Right cardiac atrium (tissue), 5 donors: Measurements from ENCODE around the gene DNAH10. TPM values are rescaled to one million over a fixed set of nuclear protein-coding genes. Genes with fewer than 3 reads are reported as not detected.

Experiments used
- ATAC-seq, 2 donors: fragments of 200-7000 bp; cut with Tn5 transposase; one replicate each; pipeline versions ENCODE4 v1.8.0 to v1.9.1; 2020; ENCODE audit warnings: moderate library complexity in 2 of 2, mild to moderate bottlenecking in 1 of 2
- DNase-seq, 3 donors: peaks; one replicate each; pipeline ENCODE4 v3.0.0-alpha.2; 2020
- H3K27ac ChIP-seq: one replicate; pipeline ENCODE4 v1.5.1; 2013; ENCODE audit warnings: mild to moderate bottlenecking, low read length, control low read depth, moderate library complexity
- H3K27me3 ChIP-seq: one replicate; pipeline ENCODE4 v1.6.1; 2013; ENCODE audit not compliant: control insufficient read depth, insufficient read depth
- H3K4me1 ChIP-seq: one replicate; pipeline ENCODE4 v1.6.1; 2013; ENCODE audit warnings: low read length; ENCODE audit not compliant: control insufficient read depth, insufficient read depth
- H3K4me3 ChIP-seq: one replicate; pipeline ENCODE4 v1.5.1; 2013; ENCODE audit warnings: low read length, control low read depth
- H3K9me3 ChIP-seq: one replicate; pipeline ENCODE4 v1.6.1; 2013; ENCODE audit warnings: low read length; ENCODE audit not compliant: control insufficient read depth
- WGBS: extraction: QIAGEN DNeasy Blood & Tissue Kit; methylation state at CpG from one replicate; pipeline ENCODE4 v1.1.7; 2013; 5-methylcytosine and 5-hydroxymethylcytosine counted together
- intact Hi-C, 4 donors: fragments of 100-400 bp; cut with DNase I; formaldehyde crosslinking; loops; one replicate each; pipeline versions ENCODE4 v1.11.0 to v1.14.0; 2022 to 2023
- polyA plus RNA-seq: library from polyadenylated mRNA; stranded (reverse); fragments of 200-250 nt; gene quantifications from one replicate; pipeline ENCODE4 v1.2.3, GENCODE V29; 2013
- total RNA-seq, 4 donors: library from RNA; stranded (reverse); fragmentation: NEBNext Ultra II Directional; extraction: Animal tissue kit (Norgen Biotek cat#: 25700); gene quantifications; one replicate each; pipeline ENCODE4 v1.2.1, GENCODE V29; 2021
- donor health status: healthy with polysubstance abuse.
- donor health status: DM: no; HTN: yes; CAD: no.
- donor health status: DM: no; HTN: no; CAD: no.
- donor health status: DM: no; HTN: yes; CAD: no; lungs with severe emphysema.
- donor health status: DM: yes; HTN: yes; CAD: no.

The DNAH10 gene
- total and polyA plus RNA-seq, 5 donors, result 0.06 to 0.11 (median 0.07) TPM; not detected in 1

GRCh38 chr12:123860377-123860776, 98.3 kb downstream of the DNAH10 start:
- intact Hi-C loops, result no loop called here

DNA sequence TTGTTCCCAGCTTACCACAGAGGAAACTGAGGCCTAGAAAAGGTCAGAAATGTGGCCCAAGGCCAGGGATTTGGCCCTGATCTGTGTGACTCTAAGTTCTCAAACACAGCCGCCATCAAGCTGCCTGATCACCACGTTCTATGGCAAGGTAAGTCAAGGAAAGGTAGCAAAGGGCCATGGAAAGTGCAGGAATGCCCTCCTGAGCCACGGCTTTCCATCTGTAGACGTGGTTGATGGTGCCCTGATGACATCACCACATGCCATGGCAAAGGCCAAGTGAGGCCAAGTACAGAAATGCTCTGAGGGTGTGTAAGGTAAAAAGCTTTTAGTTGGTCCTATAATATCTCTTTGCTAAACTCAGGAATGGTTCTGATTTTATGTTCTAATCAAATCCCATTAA, 99.3 kb downstream of the DNAH10 start:
- H3K4me3 ChIP-seq, result no peak overlapping the region
- WGBS, result 79% methylated on average over 4 of the region's 4 CpGs
- no peaks in the 10 kb centered on the region for H3K9me3 ChIP-seq
- H3K27me3 ChIP-seq, result no peaks in the 10 kb centered on the region
- no peak for ATAC-seq
- DNase-seq, result no peak
- intact Hi-C loops, result no loop called here
- no peaks in the 10 kb centered on the region for H3K4me1 ChIP-seq
- H3K27ac ChIP-seq, result no peak overlapping the region

More at GRCh38 chr12:123860377-123860776, 98.3 kb downstream of the DNAH10 start:
- ATAC-seq (no peak), DNase-seq (no peak)
- no peak overlapping the region for H3K27ac ChIP-seq
- no peaks in the 10 kb centered on the region for H3K4me1 ChIP-seq
- H3K4me3 ChIP-seq, result no peak overlapping the region
- no peaks in the 10 kb centered on the region for H3K9me3 ChIP-seq
- 40% methylated on average over 3 of the region's 3 CpGs for WGBS
- no peaks in the 10 kb centered on the region for H3K27me3 ChIP-seq

DNA sequence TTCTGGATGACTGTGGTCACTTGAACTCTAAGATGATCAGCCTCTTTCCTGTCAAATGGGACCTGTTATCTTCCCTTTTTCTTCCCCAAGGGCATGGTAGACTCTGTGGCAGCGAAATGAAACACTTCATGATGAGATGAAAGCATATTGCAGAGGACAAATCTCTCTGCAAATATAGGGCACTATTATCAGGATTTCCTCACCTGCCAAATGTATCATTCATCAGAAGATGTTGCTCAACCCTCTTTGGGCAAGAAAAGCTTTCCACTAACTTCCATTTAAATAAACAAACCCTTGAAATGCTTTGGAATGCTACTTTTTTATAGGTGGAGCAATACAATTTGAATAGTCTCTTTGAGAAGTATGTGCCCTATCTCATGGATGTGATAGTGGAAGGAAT, 105.0 kb downstream of the DNAH10 start:
- H3K4me1 ChIP-seq, result no peaks in the 10 kb centered on the region
- H3K27me3 ChIP-seq, result no peaks in the 10 kb centered on the region
- intact Hi-C loops, result no loop called here
- H3K9me3 ChIP-seq, result no peaks in the 10 kb centered on the region
- H3K27ac ChIP-seq, result no peak overlapping the region
- no peak overlapping the region for H3K4me3 ChIP-seq
- ATAC-seq (no peak), DNase-seq (no peak)
- 69% methylated on average over 1 of the region's 1 CpG for WGBS

DNA sequence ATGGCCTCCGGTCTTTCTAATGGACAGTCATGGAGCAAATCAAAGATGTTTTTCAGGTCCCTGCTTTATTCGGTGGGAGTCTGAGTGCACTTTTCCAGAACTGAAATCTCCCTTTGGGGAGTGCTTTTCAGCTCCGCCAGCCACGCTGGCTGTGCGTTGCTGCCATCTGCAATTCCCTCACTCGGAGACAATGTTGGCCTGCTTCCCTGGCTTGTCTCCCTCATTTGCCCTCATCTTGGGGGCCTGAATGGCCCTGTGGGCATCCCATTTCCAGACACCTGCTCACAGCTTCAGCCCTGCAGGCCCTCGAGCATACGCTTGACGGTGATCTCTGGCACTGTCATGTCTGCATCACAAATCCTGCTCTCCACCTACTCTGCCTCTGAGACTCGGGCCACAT, 106.7 kb downstream of the DNAH10 start:
- H3K4me1 ChIP-seq, result no peaks in the 10 kb centered on the region
- intact Hi-C loops, result no loop called here
- no peak overlapping the region for H3K4me3 ChIP-seq
- ATAC-seq (no peak), DNase-seq (no peak)
- no peaks in the 10 kb centered on the region for H3K9me3 ChIP-seq
- H3K27ac ChIP-seq, result no peak overlapping the region
- 88% methylated on average over 10 of the region's 10 CpGs for WGBS
- no peaks in the 10 kb centered on the region for H3K27me3 ChIP-seq

GRCh38 chr12:123873793-123874192, 111.7 kb downstream of the DNAH10 start:
- 81% methylated on average over 3 of the region's 3 CpGs for WGBS
- Histone ChIP-seq H3K4me3 (no peak overlapping the region), H3K9me3 (no peaks in the 10 kb centered on the region), H3K27me3 (no peaks in the 10 kb centered on the region), H3K4me1 (no peaks in the 10 kb centered on the region), H3K27ac (no peak overlapping the region)
- intact Hi-C loops, result no loop called here
- DNase-seq (no peak), ATAC-seq (no peak)

DNA sequence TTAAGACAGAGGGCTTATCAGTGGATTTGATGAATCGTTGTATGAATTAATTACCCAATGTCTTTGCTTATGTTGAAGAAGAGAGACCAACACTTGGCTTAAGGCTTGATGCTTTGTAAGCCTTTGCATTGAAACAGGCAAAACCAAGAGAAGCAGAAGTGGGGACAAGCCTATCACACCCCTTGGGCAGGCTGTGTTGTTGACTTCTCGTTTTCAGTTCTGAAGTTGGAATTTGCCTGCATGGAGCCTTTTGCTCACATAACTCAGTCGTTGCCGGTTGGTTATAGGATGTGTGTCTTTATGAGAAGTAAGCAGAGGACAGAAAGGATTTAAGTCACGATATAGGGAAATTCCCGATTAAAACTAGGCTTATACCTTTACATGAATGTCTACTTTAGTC, 115.9 kb downstream of the DNAH10 start:
- H3K27me3 ChIP-seq, result no peaks in the 10 kb centered on the region
- DNase-seq (no peak), ATAC-seq (no peak)
- H3K4me3 ChIP-seq, result no peak overlapping the region
- intact Hi-C loops, result no loop called here
- 81% methylated on average over 6 of the region's 6 CpGs for WGBS
- no peaks in the 10 kb centered on the region for H3K9me3 ChIP-seq
- no peak overlapping the region for H3K27ac ChIP-seq
- no peaks in the 10 kb centered on the region for H3K4me1 ChIP-seq

DNA sequence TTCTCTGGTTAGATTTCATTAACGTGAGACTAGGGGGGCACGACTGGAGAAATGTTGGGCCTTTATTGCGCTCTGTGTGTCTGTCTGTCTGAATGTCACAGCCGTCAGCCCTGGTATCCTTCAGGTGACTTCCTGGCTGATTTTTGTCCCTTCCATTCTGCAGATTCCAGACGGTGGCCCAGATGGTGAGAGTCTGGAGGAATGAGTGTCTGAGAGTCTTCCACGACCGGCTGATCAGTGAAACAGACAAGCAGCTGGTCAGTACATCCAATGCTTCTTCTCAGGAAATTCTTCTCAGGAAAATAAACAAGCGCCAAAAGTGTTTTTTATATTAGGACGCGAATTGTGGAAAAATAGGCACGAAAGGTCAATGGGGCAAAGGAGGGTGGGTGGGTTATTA, 117.0 kb downstream of the DNAH10 start:
- intact Hi-C loops, result no loop called here
- WGBS, result 67% methylated on average over 11 of the region's 11 CpGs
- DNase-seq (no peak), ATAC-seq (no peak)
- no peak overlapping the region for H3K27ac ChIP-seq
- no peaks in the 10 kb centered on the region for H3K4me1 ChIP-seq
- no peak overlapping the region for H3K4me3 ChIP-seq
- H3K27me3 ChIP-seq, result no peaks in the 10 kb centered on the region
- no peaks in the 10 kb centered on the region for H3K9me3 ChIP-seq

DNA sequence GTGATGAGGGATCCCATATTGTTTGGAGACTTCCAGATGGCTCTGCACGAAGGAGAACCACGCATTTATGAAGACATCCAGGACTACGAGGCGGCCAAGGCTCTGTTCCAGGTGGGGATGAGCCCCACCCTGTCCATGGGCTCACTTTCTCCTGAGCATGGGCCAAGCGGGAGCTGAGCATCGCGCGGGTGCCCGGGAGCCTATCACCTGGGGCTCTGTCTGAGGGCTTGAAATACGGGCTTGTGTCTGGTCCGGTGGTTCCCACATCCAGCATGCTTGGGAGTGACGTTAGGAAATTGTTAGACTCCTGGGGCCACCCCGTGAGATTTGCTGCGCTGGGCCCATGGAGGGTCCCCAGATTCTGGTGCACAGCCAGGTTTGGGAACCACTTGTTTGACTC, 117.6 kb downstream of the DNAH10 start:
- Histone ChIP-seq H3K27me3 (no peaks in the 10 kb centered on the region), H3K4me1 (no peaks in the 10 kb centered on the region), H3K4me3 (no peak overlapping the region), H3K27ac (no peak overlapping the region), H3K9me3 (no peaks in the 10 kb centered on the region)
- intact Hi-C loops, result no loop called here
- ATAC-seq (no peak), DNase-seq (no peak)
- 88% methylated on average over 14 of the region's 14 CpGs for WGBS

GRCh38 chr12:123882161-123882705, 120.1 kb downstream of the DNAH10 start:
- WGBS, result 78% methylated on average over 8 of the region's 8 CpGs
- Histone ChIP-seq H3K27ac (no peak overlapping the region), H3K27me3 (no peaks in the 10 kb centered on the region), H3K9me3 (no peaks in the 10 kb centered on the region), H3K4me1 (no peaks in the 10 kb centered on the region), H3K4me3 (no peak overlapping the region)
- DNase-seq (no peak), ATAC-seq (no peak)
- intact Hi-C loops, result no loop called here

GRCh38 chr12:123886258-123886657, 124.2 kb downstream of the DNAH10 start:
- intact Hi-C loops, result no loop called here
- ATAC-seq (no peak), DNase-seq (no peak)
- H3K9me3 ChIP-seq, result no peaks in the 10 kb centered on the region
- no peaks in the 10 kb centered on the region for H3K4me1 ChIP-seq
- 86% methylated on average over 13 of the region's 13 CpGs for WGBS
- H3K27me3 ChIP-seq, result no peaks in the 10 kb centered on the region
- no peak overlapping the region for H3K27ac ChIP-seq
- H3K4me3 ChIP-seq, result no peak overlapping the region

DNA sequence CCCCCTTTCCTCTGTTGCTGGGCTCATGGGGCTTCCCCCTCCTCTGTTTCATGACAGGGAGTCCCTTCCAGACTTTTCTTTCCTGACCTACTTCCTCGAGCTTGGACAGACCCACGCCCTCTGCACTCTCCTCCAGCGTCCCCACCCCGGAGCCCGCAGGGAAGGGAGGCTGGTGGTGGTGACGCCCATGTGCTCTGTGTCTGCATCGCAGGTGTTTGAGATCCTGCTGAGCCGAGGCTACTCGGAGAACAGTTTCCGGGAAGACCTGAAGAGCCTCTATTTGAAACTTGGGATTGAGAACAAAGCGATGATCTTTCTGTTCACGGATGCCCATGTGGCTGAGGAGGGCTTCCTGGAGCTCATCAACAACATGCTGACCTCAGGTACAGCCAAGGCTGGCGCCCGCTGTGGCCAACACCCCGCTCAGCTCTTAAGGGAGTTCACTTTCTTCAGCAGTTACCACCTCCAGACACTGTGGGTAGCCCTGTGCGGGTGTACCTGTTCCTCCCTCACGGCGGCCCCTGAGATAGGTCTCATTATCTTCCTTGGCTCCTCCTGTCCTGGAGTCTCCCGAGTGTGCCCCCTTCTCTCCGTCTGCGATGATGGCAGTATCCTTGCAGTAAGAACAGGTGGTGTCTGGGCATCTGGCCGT, 125.0 kb downstream of the DNAH10 start:
- intact Hi-C loops, result no loop called here
- ATAC-seq, result no peak
- no peak overlapping the region for H3K4me3 ChIP-seq
- H3K27me3 ChIP-seq, result no peaks in the 10 kb centered on the region
- H3K27ac ChIP-seq, result no peak overlapping the region
- no peaks in the 10 kb centered on the region for H3K4me1 ChIP-seq
- WGBS, result 65% methylated on average over 22 of the region's 22 CpGs
- no peak for DNase-seq
- no peaks in the 10 kb centered on the region for H3K9me3 ChIP-seq

- intact Hi-C loops, result no loop called here
- no peak for ATAC-seq
- DNase-seq, result no peak
- no peaks in the 10 kb centered on the region for H3K9me3 ChIP-seq
- H3K4me3 ChIP-seq, result no peak overlapping the region
- no peaks in the 10 kb centered on the region for H3K27me3 ChIP-seq
- H3K4me1 ChIP-seq, result no peaks in the 10 kb centered on the region
- H3K27ac ChIP-seq, result no peak overlapping the region
- 71% methylated on average over 12 of the region's 12 CpGs for WGBS
Measured at GRCh38 chr12:123888989-123889388, 126.9 kb downstream of the DNAH10 start.
